HG02798 (cell line): ENCODE measurements around the gene SLC8A3.

Experiments
- ATAC-seq: cut with Tn5 transposase; IDR thresholded peaks from one replicate; pipeline ENCODE4 v1.9.1; 2021; ENCODE audit warnings: mild to moderate bottlenecking; ENCODE audit not compliant: unreplicated experiment, poor library complexity

The SLC8A3 gene

DNA sequence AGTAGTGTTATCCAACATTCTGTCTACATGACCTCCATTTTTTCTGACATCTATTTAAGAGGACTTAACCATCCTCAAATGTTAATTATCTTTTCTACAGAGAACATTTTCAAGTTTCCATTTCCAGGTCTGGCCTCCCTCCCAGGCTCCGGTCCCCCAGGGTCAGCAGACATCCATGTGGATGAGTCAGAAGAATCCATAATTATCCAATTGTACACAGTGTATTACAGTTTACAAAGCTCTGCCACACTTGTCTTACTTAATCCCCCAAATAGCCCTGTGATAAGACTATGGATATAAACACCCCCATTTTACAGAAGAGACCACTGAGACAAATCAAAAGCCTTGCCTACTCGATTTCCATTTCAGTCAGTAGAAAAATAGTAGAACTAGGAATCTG, 65.0 kb downstream of the SLC8A3 start:
- ATAC-seq = no peak

DNA sequence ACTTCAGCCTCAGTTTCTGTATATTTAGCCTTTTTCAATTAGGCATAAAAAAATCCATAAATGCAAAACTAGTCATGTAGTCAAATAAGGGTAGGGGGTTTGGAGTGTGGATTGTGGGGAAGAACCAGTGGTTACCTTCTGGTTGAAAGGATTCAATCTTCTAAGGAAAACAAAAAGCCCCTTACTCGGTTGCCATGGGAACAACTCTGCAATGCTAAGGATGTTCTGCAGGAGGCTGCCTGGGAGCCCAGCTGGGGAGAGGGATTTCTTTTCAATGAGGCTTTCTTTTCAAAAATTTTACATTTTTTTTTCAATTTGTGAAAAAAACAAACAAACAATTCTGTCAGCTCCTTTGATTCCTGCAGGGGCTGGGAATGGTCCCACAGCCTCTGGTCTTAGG, 67.2 kb downstream of the SLC8A3 start:
- no peak for ATAC-seq

GRCh38 chr14:70118064-70118463, 70.7 kb downstream of the SLC8A3 start:
- no peak for ATAC-seq

DNA sequence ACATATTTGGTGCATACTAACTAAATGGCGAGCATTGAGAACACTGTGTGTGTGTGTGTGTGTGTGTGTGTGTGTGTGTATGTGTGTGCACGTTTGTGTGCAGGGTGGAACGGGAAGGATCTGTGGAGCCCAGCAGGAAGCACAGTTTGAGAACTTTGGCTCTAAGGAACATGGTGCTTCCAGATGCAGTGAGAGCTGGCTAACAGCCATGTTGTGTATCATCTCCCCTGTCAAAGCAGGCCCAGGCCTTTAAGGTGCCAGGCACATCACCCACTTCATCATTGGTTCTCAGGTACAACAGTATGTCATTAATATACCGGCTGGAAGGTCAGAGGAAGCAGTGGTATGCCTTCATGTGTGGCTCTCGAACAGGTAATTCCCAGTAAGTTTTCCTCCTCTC, 72.5 kb downstream of the SLC8A3 start:
- ATAC-seq = no peak

DNA sequence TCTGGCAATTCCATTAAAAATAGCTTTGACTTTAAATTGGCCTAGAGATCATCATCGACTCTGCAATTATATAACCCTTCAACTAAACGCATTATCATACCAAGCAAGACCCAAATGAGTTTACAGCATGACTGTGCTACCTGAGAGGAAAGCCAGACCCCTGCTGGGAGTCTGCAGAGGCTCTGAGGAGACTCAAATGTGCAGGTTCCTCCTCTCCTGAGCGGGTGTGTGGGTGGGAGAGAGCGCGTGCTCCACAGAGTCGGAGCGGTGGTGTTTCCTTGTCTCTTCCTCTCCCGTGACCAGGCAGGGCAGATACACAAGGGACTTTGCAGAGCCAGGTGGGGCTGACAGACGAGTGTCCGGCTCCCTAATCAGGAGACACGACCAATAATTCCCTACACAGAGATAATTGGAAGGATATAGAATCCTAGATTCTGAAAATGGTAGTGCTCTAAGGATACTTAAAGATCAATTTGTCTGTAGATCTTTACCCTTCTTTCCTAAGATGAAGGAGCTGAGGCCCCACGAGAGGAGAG, 74.1 kb downstream of the SLC8A3 start:
- no peak for ATAC-seq

- no peak for ATAC-seq
Observed at GRCh38 chr14:70113211-70113610, 75.5 kb downstream of the SLC8A3 start.

GRCh38 chr14:70108419-70108818, 80.3 kb downstream of the SLC8A3 start:
- no peak for ATAC-seq

DNA sequence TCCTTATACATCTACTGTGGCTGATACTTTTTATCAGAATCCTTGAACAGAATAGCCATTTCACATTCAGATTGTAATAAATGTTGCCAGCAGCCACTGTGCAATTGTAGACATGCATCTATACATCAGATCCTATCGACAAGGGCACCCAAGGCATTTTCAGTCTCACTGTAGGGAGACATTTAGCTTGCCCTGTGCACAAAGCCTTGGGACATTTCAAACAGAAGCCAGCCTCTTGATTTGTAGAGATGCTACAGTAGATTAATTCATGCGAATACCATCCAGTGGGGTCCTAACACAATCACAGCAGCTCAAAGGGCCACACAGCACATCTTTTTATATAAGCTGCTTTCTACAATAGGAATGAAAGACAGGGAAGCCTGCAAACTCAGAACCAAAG, 81.4 kb downstream of the SLC8A3 start:
- ATAC-seq = no peak

DNA sequence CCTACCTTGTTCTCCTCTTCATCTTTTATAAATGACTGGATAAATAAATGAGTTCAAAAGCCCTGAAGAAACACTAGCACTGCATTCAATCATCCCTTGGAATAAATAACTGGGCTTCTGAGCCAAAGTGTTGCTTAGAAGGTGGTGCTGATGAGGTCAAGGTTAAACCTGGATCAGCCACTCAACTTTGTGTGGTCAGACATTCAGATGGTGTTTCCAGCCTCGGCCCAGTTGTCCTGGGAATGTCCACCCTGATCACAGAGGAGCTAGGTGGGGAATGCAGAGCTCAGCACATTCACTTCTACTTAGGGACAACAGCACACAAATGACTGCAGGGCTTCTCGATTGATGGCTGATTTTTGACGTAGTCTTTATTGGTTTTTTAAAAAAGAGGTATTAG, 88.7 kb downstream of the SLC8A3 start:
- no peak for ATAC-seq

GRCh38 chr14:70098250-70098809, 90.4 kb downstream of the SLC8A3 start:
- no peak for ATAC-seq

DNA sequence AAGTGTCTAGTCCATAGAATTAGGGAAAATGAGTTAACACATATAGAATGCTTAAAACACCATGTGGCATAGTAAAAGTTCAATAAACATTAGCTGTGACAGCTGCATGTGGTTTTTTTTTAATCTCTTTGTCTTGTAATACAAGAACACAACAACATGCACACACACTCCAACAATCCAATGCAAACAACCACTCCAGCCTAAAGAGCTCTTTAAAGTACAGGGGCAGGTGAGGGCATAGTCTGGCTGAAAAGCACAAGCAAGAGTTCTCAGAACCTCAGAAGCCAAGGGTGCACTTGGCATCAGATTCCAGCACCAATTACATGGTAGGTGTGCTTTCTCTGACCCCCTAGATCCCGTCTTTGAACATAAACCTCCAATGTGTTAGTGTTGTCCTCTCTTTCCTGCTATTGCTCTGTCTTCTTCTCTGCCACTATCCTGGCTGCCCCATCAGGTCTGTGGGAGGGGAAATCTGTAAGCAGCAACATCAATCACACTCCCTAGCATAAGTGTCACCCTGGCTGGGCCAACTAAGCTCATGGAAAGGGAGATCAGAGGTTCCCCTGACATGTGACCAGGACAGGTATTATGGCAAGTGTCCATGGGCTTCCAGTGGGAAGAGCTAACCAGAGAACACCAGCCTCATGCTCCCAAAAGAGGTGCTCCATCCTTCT, 91.0 kb downstream of the SLC8A3 start:
- ATAC-seq = no peak

DNA sequence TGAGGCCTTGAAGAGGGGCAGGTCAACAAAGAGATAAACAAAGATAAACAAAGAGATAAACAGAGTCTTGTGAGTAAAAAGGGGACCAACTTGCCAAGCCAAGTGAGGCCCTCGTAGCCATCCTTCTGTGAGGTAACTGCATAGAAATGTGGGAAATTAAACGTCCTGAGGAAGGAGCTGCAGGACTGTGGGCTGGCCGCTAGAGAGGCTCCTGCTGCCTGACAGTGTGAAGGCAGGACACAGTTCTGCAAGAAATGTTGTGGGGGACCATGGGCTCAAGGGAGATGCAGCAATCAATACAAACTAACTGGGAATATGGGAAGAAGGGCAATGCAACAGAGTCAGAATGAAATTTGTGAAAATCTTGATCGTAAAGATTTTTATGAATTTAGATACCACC, 91.9 kb downstream of the SLC8A3 start:
- ATAC-seq = no peak

GRCh38 chr14:70094631-70095030, 94.1 kb downstream of the SLC8A3 start:
- ATAC-seq = no peak

DNA sequence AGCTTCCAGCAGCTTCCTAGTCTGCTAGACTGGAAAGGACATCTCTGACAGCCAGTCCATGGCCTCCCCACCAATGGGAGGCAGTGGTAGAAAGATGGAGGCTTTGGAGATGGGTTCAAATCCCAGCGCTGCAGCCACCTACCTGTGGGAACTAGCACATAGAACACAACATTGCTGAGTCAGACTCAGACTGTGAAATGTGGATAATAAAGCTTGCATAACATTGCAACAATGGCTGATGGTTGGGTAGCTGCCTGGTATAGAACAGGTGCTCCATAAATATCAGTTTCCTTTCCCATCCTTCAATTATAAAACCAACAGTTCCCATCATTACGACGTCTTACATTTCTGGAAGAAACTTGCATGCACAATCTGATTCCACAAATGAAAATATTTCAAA, 94.6 kb downstream of the SLC8A3 start:
- ATAC-seq = no peak

- ATAC-seq = no peak
Observed at GRCh38 chr14:70093156-70093555, 95.6 kb downstream of the SLC8A3 start.

DNA sequence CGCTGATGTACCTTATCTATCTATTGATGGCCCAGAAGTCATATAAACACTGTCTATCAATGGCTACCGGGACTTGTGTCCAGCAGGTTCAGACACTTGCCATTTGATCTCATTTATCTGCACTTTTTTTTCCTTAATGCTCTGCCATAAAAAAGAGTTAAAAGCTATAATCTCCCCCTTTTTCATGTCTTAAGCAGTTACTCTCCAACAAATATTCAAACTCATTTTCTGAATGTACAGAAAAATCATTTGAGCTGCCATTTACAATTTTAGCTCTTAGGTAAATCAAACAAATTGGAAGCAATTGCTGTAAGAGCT, 101.4 kb downstream of the SLC8A3 start:
- ATAC-seq = no peak

- no peak for ATAC-seq
Observed at GRCh38 chr14:70086685-70087379, 101.9 kb downstream of the SLC8A3 start.

DNA sequence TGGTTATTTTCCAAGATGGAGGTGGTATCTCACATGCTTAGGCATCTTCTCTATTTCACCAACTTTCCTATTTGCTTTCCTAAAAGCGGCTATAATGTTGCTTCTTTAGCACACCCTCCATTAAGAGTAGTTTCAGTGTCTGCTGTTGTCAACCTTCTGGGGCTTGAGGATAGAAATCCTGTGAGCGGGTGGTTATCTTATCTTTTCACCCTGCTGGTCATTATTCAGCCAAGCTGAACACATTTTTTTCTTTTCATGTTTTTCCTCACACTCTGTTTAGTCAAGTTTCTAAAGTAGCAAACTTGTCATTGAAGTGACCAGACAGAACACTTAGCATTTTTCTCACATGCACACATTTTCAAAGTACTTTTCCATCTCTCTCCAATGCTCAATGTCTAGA, 104.5 kb downstream of the SLC8A3 start:
- ATAC-seq = no peak

- ATAC-seq = no peak
Observed at GRCh38 chr14:70082394-70082793, 106.4 kb downstream of the SLC8A3 start.

- no peak for ATAC-seq
Observed at GRCh38 chr14:70080076-70080475, 108.7 kb downstream of the SLC8A3 start.

DNA sequence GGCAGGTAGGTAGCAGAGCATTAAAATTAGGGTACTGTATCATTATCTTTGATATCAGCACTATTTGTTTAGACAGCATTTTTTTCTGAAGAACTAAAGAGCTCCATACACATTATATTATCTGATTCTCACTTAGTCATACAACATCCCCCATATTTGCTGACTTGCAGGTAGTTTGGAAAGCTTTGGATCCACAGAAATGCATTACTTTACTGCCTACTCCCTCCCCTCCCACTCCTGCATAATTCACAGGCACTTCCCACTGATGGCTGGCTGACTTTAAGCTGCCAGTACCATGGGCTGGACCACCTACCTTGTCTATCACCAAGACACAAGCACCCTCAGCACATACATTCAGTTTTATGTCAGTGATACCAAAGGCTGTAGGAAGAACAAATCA, 110.4 kb downstream of the SLC8A3 start:
- ATAC-seq = no peak

DNA sequence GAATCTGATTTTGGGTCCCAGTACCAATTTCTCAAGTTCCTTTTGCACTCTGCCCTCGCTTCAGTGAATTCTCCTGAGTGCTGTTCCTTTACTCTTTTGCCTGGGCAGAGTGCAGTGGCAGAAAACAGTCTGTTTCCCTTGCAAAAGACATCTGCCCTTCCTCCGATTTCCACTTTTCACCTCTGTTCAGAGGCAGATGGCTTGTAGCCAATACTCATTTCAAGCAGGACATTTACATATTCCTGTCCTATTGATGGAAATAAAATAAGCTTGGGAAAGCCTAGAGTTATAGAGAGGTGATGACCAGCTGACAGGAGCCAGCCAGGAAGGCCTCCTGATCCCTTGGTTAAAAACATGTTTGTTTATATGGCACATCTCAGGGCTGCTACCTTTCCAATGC, 111.0 kb downstream of the SLC8A3 start:
- no peak for ATAC-seq
